ENCODE data around the gene IARS1. TPM values are rescaled to one million over a fixed set of nuclear protein-coding genes. Genes with fewer than 3 reads are reported as not detected.

The IARS1 gene
- total RNA-seq: 133 and 136 TPM in 2 replicates

- intact Hi-C loops (cut with micrococcal nuclease): loop anchor here (1.0 to 10.0 kb wide), 6 partner anchors 32 to 584 kb away; partner anchors contain the start of genes CENPP, IPPK, NOL8 and SPTLC1
Observed at GRCh38 chr9:92293452-92294296, at the start of gene IARS1. TSS of gene IARS1 (minus strand) at chr9:92293697. CDS start at chr9:92289419, 4,278 bp downstream.

GRCh38 chr9:92342825-92343488 is 49.5 kb upstream of the IARS1 start:
- intact Hi-C loops (cut with micrococcal nuclease): no loop called here

- intact Hi-C loops (cut with micrococcal nuclease): no loop called here
Observed at GRCh38 chr9:92341578-92341977, 48.1 kb upstream of the IARS1 start.

GRCh38 chr9:92333282-92333634 is 39.8 kb upstream of the IARS1 start:
- intact Hi-C loops (cut with micrococcal nuclease): no loop called here

- intact Hi-C loops (cut with micrococcal nuclease): no loop called here
Observed at GRCh38 chr9:92332577-92333281, 39.2 kb upstream of the IARS1 start.

GRCh38 chr9:92328225-92328624 is 34.7 kb upstream of the IARS1 start:
- intact Hi-C loops (cut with micrococcal nuclease): loop anchor here (5.0 kb wide), 1 partner anchor 304 kb away; no protein-coding TSS in a partner anchor

- intact Hi-C loops (cut with micrococcal nuclease): loop anchor here (5.0 kb wide), 1 partner anchor 305 kb away; no protein-coding TSS in a partner anchor
Observed at GRCh38 chr9:92327283-92327850, 33.9 kb upstream of the IARS1 start.

- intact Hi-C loops (cut with micrococcal nuclease): loop anchor here (1.0 to 5.0 kb wide), 6 partner anchors 33 to 439 kb away; partner anchors contain the start of genes IARS1, IPPK and SPTLC1
Observed at GRCh38 chr9:92325991-92326500, 32.5 kb upstream of the IARS1 start.

GRCh38 chr9:92325269-92325990 is 31.9 kb upstream of the IARS1 start, which contains the start of the genes CENPP and NOL8:
TSS of gene CENPP (plus strand) at chr9:92325953.
TSS of gene NOL8 (minus strand) at chr9:92325350. CDS start at chr9:92324161, 1,189 bp downstream.
- intact Hi-C loops (cut with micrococcal nuclease): loop anchor here (1.0 to 5.0 kb wide), 5 partner anchors 32 to 345 kb away; partner anchors contain the start of genes IARS1, IPPK and SPTLC1

- intact Hi-C loops (cut with micrococcal nuclease): loop anchor here (1.0 to 5.0 kb wide), 5 partner anchors 32 to 345 kb away; partner anchors contain the start of genes IARS1, IPPK and SPTLC1
Observed at GRCh38 chr9:92324889-92325268, 31.4 kb upstream of the IARS1 start.

- intact Hi-C loops (cut with micrococcal nuclease): no loop called here
Observed at GRCh38 chr9:92324431-92324830, 30.9 kb upstream of the IARS1 start.

- intact Hi-C loops (cut with micrococcal nuclease): no loop called here
Observed at GRCh38 chr9:92315456-92315855, 22.0 kb upstream of the IARS1 start.

- intact Hi-C loops (cut with micrococcal nuclease): no loop called here
Observed at GRCh38 chr9:92313624-92314012, 20.1 kb upstream of the IARS1 start.

- intact Hi-C loops (cut with micrococcal nuclease): no loop called here
Observed at GRCh38 chr9:92312887-92313623, 19.6 kb upstream of the IARS1 start.

GRCh38 chr9:92310562-92310961 is 17.1 kb upstream of the IARS1 start:
- intact Hi-C loops (cut with micrococcal nuclease): no loop called here

GRCh38 chr9:92308893-92309292 is 15.4 kb upstream of the IARS1 start:
- intact Hi-C loops (cut with micrococcal nuclease): no loop called here

GRCh38 chr9:92300936-92301335 is 7.4 kb upstream of the IARS1 start:
- intact Hi-C loops (cut with micrococcal nuclease): no loop called here

GRCh38 chr9:92299116-92299515 is 5.6 kb upstream of the IARS1 start:
- intact Hi-C loops (cut with micrococcal nuclease): loop anchor here (10.0 kb wide), 1 partner anchor 184 kb away; the partner anchor contains the start of gene SPTLC1

GRCh38 chr9:92298036-92298435 is 4.5 kb upstream of the IARS1 start:
- intact Hi-C loops (cut with micrococcal nuclease): loop anchor here (10.0 kb wide), 1 partner anchor 183 kb away; the partner anchor contains the start of gene SPTLC1

All from T-helper 2 cell treated with Interferon-gamma antibody and Interleukin-4, amounts not matched to agents 100 ng/mL and 5 ng/mL, for 36 hours (primary cell).